Endothelial cell of umbilical vein (primary cell): ENCODE results near the gene DDX39A. TPM values are rescaled to one million over a fixed set of nuclear protein-coding genes. Genes with fewer than 3 reads are reported as not detected.

ENCODE experiments used
- BruUV-seq: library from RNA; stranded (reverse); fragments of 400-500 nt; replicated peaks from 2 replicates; lab custom pipeline; 2021; lab: Mats Ljungman, UMichigan
- CTCF ChIA-PET: fragments of 300-600, 350-600 bp; sonication (Branson Sonifier 250); formaldehyde crosslinking; loops from one replicate; lab custom pipeline; 2021; ENCODE audit warnings: antibody characterized with exemption, inconsistent platforms; lab: Charles Lee
- POLR2A ChIA-PET: fragments of 300-600, 350-600 bp; sonication (Branson Sonifier 250); formaldehyde crosslinking; loops from one replicate; lab custom pipeline; 2021; ENCODE audit warnings: antibody characterized with exemption, inconsistent platforms; lab: Charles Lee
- DNase-seq: peaks from one replicate; pipeline ENCODE4 v3.0.0-alpha.2; 2011; ENCODE audit warnings: low read depth, low spot score
- FAIRE-seq: peaks from 2 replicates; lab custom pipeline; 2011; peaks lifted over from hg19 to GRCh38; lab: Jason Lieb, UNC
- H2AFZ ChIP-seq: 2 replicates; pipeline ENCODE4 v1.6.0; 2012; ENCODE audit warnings: low read depth, low read length, control low read depth, inconsistent platforms
- H3K27ac ChIP-seq: 2 replicates; pipeline ENCODE4 v1.5.1; 2011; ENCODE audit warnings: low read depth, mild to moderate bottlenecking, control low read depth, low read length, moderate library complexity; ENCODE audit not compliant: insufficient read depth
- H3K27me3 ChIP-seq, 2 experiments: 2 replicates each; pipeline versions ENCODE4 v1.6.0 to v1.6.1; 2011; ENCODE audit warnings: low read length in 2 of 2, mixed read lengths in 1 of 2; ENCODE audit not compliant: control insufficient read depth in 2 of 2, insufficient read depth in 2 of 2
- H3K36me3 ChIP-seq, 2 experiments: 2 replicates in 1 of 2; 3 replicates in 1 of 2; pipeline ENCODE4 v1.5.1; 2011; ENCODE audit warnings: low read length in 2 of 2, mild to moderate bottlenecking in 1 of 2, moderate library complexity in 1 of 2; ENCODE audit not compliant: control insufficient read depth in 2 of 2, insufficient read depth in 2 of 2; ENCODE audit errors: extremely low read depth in 1 of 2
- H3K4me1 ChIP-seq: 3 replicates; pipeline ENCODE4 v1.5.1; 2011; ENCODE audit warnings: mild to moderate bottlenecking, low read length; ENCODE audit not compliant: control insufficient read depth, insufficient read depth; ENCODE audit errors: extremely low read depth
- H3K4me2 ChIP-seq: 2 replicates; pipeline ENCODE4 v1.6.1; 2011; ENCODE audit warnings: low read length, control low read depth, mixed read lengths; ENCODE audit not compliant: insufficient read depth
- H3K4me3 ChIP-seq, 3 experiments: fragments of 200-600 bp in 1 of 3; sonication (generic), shearing (Covaris generic) in 1 of 3; replicated peaks in 1 of 3; 2 replicates each; pipeline ENCODE4 v1.5.1; 2011 to 2016; ENCODE audit warnings: control low read depth in 3 of 3, low read length in 3 of 3, mild to moderate bottlenecking in 2 of 3, inconsistent platforms in 1 of 3, low read depth in 1 of 3, moderate library complexity in 1 of 3; ENCODE audit not compliant: insufficient read depth in 1 of 3
- H3K79me2 ChIP-seq: 2 replicates; pipeline ENCODE4 v1.6.0; 2012; ENCODE audit warnings: low read length, inconsistent platforms; ENCODE audit not compliant: control insufficient read depth, insufficient read depth
- H3K9ac ChIP-seq: replicated peaks from 2 replicates; pipeline ENCODE3; 2011; ENCODE audit warnings: low read length, control low read depth; ENCODE audit not compliant: insufficient read depth; ENCODE audit errors: extremely low read depth
- H3K9me1 ChIP-seq: replicated peaks from 3 replicates; pipeline ENCODE4 v1.6.0; 2011; ENCODE audit warnings: mild to moderate bottlenecking, low read length; ENCODE audit not compliant: control insufficient read depth, insufficient read depth; ENCODE audit errors: extremely low read depth
- H3K9me3 ChIP-seq: replicated peaks from 2 replicates; pipeline ENCODE4 v1.5.1; 2012; ENCODE audit warnings: low read length, inconsistent platforms; ENCODE audit not compliant: control insufficient read depth, insufficient read depth
- H4K20me1 ChIP-seq: replicated peaks from 2 replicates; pipeline ENCODE3; 2011; ENCODE audit warnings: mild to moderate bottlenecking, low read length; ENCODE audit not compliant: control insufficient read depth, insufficient read depth; ENCODE audit errors: extremely low read depth
- CTCF ChIP-seq, 2 donors: IDR thresholded peaks; 1 replicate in 1 of 2; 2 replicates in 1 of 2; pipeline ENCODE4 v1.5.1; 2011; ENCODE audit warnings: low read length in 2 of 2, mild to moderate bottlenecking in 2 of 2, moderate library complexity in 2 of 2, control low read depth in 1 of 2, inconsistent platforms in 1 of 2, low read depth in 1 of 2; ENCODE audit not compliant: insufficient read depth in 1 of 2; ENCODE audit errors: extremely low read depth in 1 of 2
- EZH2 ChIP-seq: IDR thresholded peaks from 2 replicates; pipeline ENCODE4 v1.6.1; 2012; ENCODE audit warnings: borderline replicate concordance, low read depth, mild to moderate bottlenecking, moderate library complexity, low read length, inconsistent platforms; ENCODE audit not compliant: severe bottlenecking
- GATA2 ChIP-seq: IDR thresholded peaks from 2 replicates; pipeline ENCODE4 v1.7.0; 2011; ENCODE audit warnings: low read depth, mild to moderate bottlenecking, moderate library complexity, mixed read lengths, low read length; ENCODE audit not compliant: insufficient read length, insufficient read depth
- JUN ChIP-seq: IDR thresholded peaks from 2 replicates; pipeline ENCODE4 v1.6.1; 2011; ENCODE audit warnings: borderline replicate concordance, low read depth; ENCODE audit not compliant: insufficient read length, insufficient read depth
- MAX ChIP-seq: IDR thresholded peaks from 2 replicates; pipeline ENCODE4 v1.6.1; 2011; ENCODE audit not compliant: insufficient read depth, insufficient read length
- MYC ChIP-seq: IDR thresholded peaks from one replicate; pipeline ENCODE4 v1.6.1; 2011; ENCODE audit warnings: mild to moderate bottlenecking, low read depth, low read length
- POLR2A ChIP-seq: IDR thresholded peaks from 2 replicates; pipeline ENCODE4 v1.6.1; 2012; ENCODE audit warnings: low read depth, mild to moderate bottlenecking, control low read depth, low read length
- POLR2AphosphoS5 ChIP-seq: IDR thresholded peaks from 2 replicates; pipeline ENCODE4 v1.6.1; 2012; ENCODE audit warnings: low read depth, mild to moderate bottlenecking, control low read depth, low read length, moderate library complexity; ENCODE audit not compliant: insufficient read depth
- dilution Hi-C: fragments of 300-500 bp; cut with MboI; formaldehyde crosslinking; loops from one replicate; pipeline ENCODE4 v1.15.0; 2019; ENCODE audit warnings: low sequenced_read_pairs; ENCODE audit not compliant: extremely low pct_ligation_motif_present
- intact Hi-C: fragments of 100-400 bp; cut with micrococcal nuclease; formaldehyde crosslinking; loops from one replicate; pipeline ENCODE4 v1.10.0; 2022
- polyA plus RNA-seq, 4 experiments: library from polyadenylated mRNA; depleted of rRNA in 3 of 4; stranded (reverse) in 3 of 4; unstranded in 1 of 4; fragments of >200 nt; gene quantifications; 2 replicates each; pipeline versions ENCODE4 v1.2.1 to v1.2.3, GENCODE V29; 2011 to 2012; ENCODE audit warnings: missing spikeins in 1 of 4
- total RNA-seq: library from RNA; stranded (reverse); gene quantifications from 2 replicates; pipeline ENCODE4 v1.2.3, GENCODE V29; 2021

The DDX39A gene
- total and polyA plus RNA-seq, 2 donors (not counting 3 experiments of a cell fraction or from before 2014, with no cell fraction given) = 157 to 158 TPM

- H3K36me3 ChIP-seq = peaks cover 9 to 30% of the 10 kb centered on the region in 2 experiments
- dilution Hi-C loops = no loop called here
Observed at GRCh38 chr19:14440049-14440448, 20.9 kb upstream of the DDX39A start.

More at GRCh38 chr19:14440049-14440448, 20.9 kb upstream of the DDX39A start:
- H3K27ac ChIP-seq = peak overlapping the region; percentile 29
- peaks cover 58% of the 10 kb centered on the region for H3K79me2 ChIP-seq
- H3K9ac ChIP-seq = no peak overlapping the region
- DNase-seq (peak; percentile 33), FAIRE-seq (peak; percentile 90)
- CTCF ChIA-PET = interaction anchor here (0.5 to 1.5 kb wide), 3 partner anchors 11 to 1560 kb away, joined by 3 to 5 read pairs (median 5); no protein-coding TSS in a partner anchor
- no peaks in the 10 kb centered on the region for H4K20me1 ChIP-seq
- no peaks in the 10 kb centered on the region for H3K9me1 ChIP-seq
- H3K9me3 ChIP-seq = no peaks in the 10 kb centered on the region
- POLR2A ChIA-PET = no interaction called here
- intact Hi-C loops = loop anchor here (1.0 kb wide), 1 partner anchor 10 kb away; no protein-coding TSS in a partner anchor
- H2AFZ ChIP-seq = no peak overlapping the region
- BruUV-seq = no TSS peak
- H3K4me3 ChIP-seq = no peak overlapping the region
- TF ChIP-seq JUN (no peak), GATA2 (no peak), CTCF (IDR thresholded peaks at IDR 0.05; ENCODE audit: extremely low read depth in 1 of 2, insufficient read depth in 1 of 2, low read depth in 1 of 2, low read length in 2 of 2) (no peak), POLR2AphosphoS5 (peak; percentile 50), MYC (no peak), EZH2 (no peak), POLR2A (no peak), MAX (no peak)
- H3K4me2 ChIP-seq = peak overlapping the region; percentile 19
- peaks cover 32% of the 10 kb centered on the region for H3K4me1 ChIP-seq
- no peaks in the 10 kb centered on the region for H3K27me3 ChIP-seq
